CD4-positive, alpha-beta T cell treated with Interleukin-15 for 4 hours (primary cell): ENCODE measurements around the gene NFASC.

Experiments
- DNase-seq: peaks from one replicate; pipeline ENCODE4 v3.0.0-alpha.2; 2020; ENCODE audit warnings: low spot score

Gene NFASC

GRCh38 chr1:204889681-204890383 is 19.2 kb downstream of the NFASC start:
- no peak for DNase-seq

- DNase-seq, result no peak
Observed at GRCh38 chr1:204891860-204892259, 21.2 kb downstream of the NFASC start.

- no peak for DNase-seq
Observed at GRCh38 chr1:204894031-204894430, 23.4 kb downstream of the NFASC start.

GRCh38 chr1:204894606-204895005 is 23.9 kb downstream of the NFASC start:
- no peak for DNase-seq

- no peak for DNase-seq
Observed at GRCh38 chr1:204896023-204896422, 25.4 kb downstream of the NFASC start.

- DNase-seq, result no peak
Observed at GRCh38 chr1:204896787-204897469, 26.3 kb downstream of the NFASC start.

- DNase-seq, result no peak
Observed at GRCh38 chr1:204900721-204901120, 30.1 kb downstream of the NFASC start.

GRCh38 chr1:204902671-204903070 is 32.0 kb downstream of the NFASC start:
- DNase-seq, result no peak

- no peak for DNase-seq
Observed at GRCh38 chr1:204904228-204904810, 33.7 kb downstream of the NFASC start.

GRCh38 chr1:204909109-204909508 is 38.4 kb downstream of the NFASC start:
- no peak for DNase-seq

GRCh38 chr1:204915861-204916495 is 45.3 kb downstream of the NFASC start:
- no peak for DNase-seq

- DNase-seq, result no peak
Observed at GRCh38 chr1:204917802-204918201, 47.1 kb downstream of the NFASC start.

GRCh38 chr1:204920511-204920910 is 49.8 kb downstream of the NFASC start:
- DNase-seq, result no peak

- no peak for DNase-seq
Observed at GRCh38 chr1:204920967-204921366, 50.3 kb downstream of the NFASC start.

GRCh38 chr1:204921855-204922516 is 51.3 kb downstream of the NFASC start:
- DNase-seq, result no peak

GRCh38 chr1:204923201-204923600 is 52.5 kb downstream of the NFASC start:
- DNase-seq, result no peak

GRCh38 chr1:204923626-204924012 is 53.0 kb downstream of the NFASC start:
- DNase-seq, result no peak

- no peak for DNase-seq
Observed at GRCh38 chr1:204924013-204924759, 53.5 kb downstream of the NFASC start.

GRCh38 chr1:204925701-204926100 is 55.0 kb downstream of the NFASC start:
- DNase-seq, result no peak

GRCh38 chr1:204927673-204928641 is 57.3 kb downstream of the NFASC start:
- no peak for DNase-seq
